NCI-H1048 (cell line): ENCODE data around the gene CABS1.

Experiments used
- DNase-seq: peaks from one replicate; lab custom pipeline; 2025; lab: John Stamatoyannopoulos, UW

CABS1 gene

DNA sequence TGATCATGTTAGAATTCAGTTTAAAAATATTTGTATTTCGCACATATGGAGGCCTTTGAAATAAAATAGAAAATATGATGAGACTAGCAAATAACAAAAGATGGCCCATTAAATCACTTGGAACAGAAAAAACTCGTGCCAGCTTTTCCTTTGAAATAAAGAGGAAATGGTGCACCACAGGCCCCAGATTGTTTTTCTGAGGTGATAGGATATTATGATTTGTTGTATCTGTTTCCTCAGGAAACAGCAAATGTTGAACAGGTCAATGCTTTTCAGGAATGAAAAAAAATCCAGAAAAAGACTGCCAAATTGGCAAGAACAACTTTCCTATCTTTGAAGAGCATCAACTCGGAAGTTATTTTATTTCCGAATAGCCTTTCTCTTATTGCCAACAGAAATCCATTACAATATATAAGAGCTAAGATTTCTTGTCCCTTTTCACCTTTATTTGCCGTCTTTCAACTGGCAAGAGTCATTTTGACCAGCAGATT is 48.0 kb downstream of the CABS1 start, which contains the start of gene SMR3B:
Gene SMR3B (plus strand): TSS at position 441 of the 491 bp plus-strand sequence. CDS start 1,380 bp downstream, outside the sequence.
- no peak for DNase-seq
